ENCODE measurements around the gene LRRC7. TPM values are rescaled to one million over a fixed set of nuclear protein-coding genes. Genes with fewer than 3 reads are reported as not detected.
"Not testable (repeated sequence)": the region's sequence is repeated elsewhere in the genome, so short reads cannot be mapped to it uniquely, and the experiment has no call there.

Gene LRRC7
- total RNA-seq, 2 donors from 2014 or later, result 2.8 to 3.0 TPM

DNA sequence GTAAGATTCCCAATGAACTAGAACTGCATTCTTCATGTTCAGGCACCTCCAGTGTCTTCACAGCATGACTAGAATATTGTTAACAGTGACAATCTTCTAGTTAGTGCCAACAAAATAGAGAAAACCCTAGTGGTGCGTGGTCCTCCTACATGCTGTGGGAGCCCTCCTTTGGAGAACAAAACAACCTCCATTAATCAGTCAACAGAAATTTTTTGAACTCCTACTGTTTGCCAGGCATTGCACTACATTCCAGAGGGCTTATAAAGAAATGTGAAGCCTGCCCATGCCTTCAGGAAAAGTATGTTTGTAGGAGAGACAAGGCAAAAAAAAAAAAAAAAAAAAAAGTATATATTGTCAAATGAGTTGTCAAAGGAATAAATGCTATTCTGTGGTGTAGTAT, 385.0 kb downstream of the LRRC7 start:
- H3K27me3 ChIP-seq (replicated peaks; ENCODE audit: insufficient read depth), result no peaks in the 10 kb centered on the region
- no peak for DNase-seq (ENCODE audit: low spot score)
- intact Hi-C loops (cut with DNase I), result no loop called here

DNA sequence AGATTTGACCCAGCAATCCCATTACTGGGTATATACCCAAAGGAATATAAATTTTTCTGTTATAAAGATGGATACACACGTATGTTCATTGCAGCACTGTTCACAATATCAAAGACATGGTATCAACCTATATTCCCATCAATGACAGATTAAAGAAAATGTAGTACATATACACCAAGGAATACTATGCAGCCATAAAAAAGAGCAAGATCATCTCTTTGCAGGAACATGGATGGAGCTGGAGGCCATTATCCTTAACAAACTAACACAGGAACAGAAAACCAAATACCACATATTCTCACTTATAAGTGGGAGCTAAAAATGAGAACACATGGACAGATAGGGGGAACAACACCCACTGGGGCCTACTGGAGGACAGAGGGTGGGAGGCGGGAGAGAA, 394.7 kb downstream of the LRRC7 start:
- H3K27me3 ChIP-seq (replicated peaks; ENCODE audit: insufficient read depth); intact Hi-C loops (cut with DNase I); H3K4me1 ChIP-seq (replicated peaks); H3K27ac ChIP-seq; H3K36me3 ChIP-seq; H3K9me3 ChIP-seq; DNase-seq (ENCODE audit: low spot score); H3K4me3 ChIP-seq: not testable (repeated sequence)
- WGBS, result 92% methylated on average over 2 of the region's 2 CpGs

More for the DNA sequence above, 385.0 kb downstream of the LRRC7 start:
- TF ChIP-seq POLR2AphosphoS5 (IDR thresholded peaks at IDR 0.05), result no peak
- TF ChIP-seq, protein P1, sequence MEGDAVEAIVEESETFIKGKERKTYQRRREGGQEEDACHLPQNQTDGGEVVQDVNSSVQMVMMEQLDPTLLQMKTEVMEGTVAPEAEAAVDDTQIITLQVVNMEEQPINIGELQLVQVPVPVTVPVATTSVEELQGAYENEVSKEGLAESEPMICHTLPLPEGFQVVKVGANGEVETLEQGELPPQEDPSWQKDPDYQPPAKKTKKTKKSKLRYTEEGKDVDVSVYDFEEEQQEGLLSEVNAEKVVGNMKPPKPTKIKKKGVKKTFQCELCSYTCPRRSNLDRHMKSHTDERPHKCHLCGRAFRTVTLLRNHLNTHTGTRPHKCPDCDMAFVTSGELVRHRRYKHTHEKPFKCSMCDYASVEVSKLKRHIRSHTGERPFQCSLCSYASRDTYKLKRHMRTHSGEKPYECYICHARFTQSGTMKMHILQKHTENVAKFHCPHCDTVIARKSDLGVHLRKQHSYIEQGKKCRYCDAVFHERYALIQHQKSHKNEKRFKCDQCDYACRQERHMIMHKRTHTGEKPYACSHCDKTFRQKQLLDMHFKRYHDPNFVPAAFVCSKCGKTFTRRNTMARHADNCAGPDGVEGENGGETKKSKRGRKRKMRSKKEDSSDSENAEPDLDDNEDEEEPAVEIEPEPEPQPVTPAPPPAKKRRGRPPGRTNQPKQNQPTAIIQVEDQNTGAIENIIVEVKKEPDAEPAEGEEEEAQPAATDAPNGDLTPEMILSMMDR (IDR thresholded peaks at IDR 0.05), result no peak
- TF ChIP-seq POLR2A (IDR thresholded peaks at IDR 0.05), result no peak
- Histone ChIP-seq H3K4me1 (replicated peaks) (no peaks in the 10 kb centered on the region), H3K36me3 (no peaks in the 10 kb centered on the region), H3K4me3 (no peak overlapping the region), H3K9me3 (no peaks in the 10 kb centered on the region), H3K27ac (no peak overlapping the region)
- 37% methylated on average over 1 of the region's 1 CpG for WGBS

DNA sequence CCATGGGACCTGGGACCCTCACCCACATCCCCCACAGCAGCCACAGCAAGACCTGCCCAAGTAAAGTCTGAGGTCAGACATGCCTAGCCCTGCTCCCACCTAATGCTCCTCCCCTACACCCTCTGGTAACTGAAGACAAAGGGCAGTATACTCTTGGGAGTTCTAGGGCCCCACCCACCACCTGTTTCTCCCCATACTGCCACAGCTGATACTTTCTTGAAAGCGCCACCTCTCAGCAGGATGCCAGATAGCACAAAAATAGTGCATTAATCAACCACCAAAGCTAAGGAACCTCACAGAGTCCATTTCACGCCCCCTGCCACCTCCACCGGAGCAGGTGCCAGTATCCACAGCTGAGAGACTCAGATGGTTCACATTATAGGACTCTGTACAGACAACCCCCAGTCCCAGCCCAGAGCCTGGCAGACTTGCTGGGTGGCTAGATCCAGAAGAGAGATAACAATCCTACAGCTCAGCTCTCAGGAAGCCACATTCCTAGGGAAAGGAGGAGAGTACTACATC, 399.6 kb downstream of the LRRC7 start:
- TF ChIP-seq, protein P1 (IDR thresholded peaks at IDR 0.05), result no peak
- TF ChIP-seq POLR2AphosphoS5 (IDR thresholded peaks at IDR 0.05), result no peak
- no peak for TF ChIP-seq POLR2A (IDR thresholded peaks at IDR 0.05)
- Histone ChIP-seq H3K9me3 (no peaks in the 10 kb centered on the region), H3K4me3 (no peak overlapping the region), H3K27me3 (replicated peaks; ENCODE audit: insufficient read depth) (no peaks in the 10 kb centered on the region), H3K4me1 (replicated peaks) (no peaks in the 10 kb centered on the region), H3K36me3 (no peaks in the 10 kb centered on the region), H3K27ac (no peak overlapping the region)
- intact Hi-C loops (cut with DNase I), result no loop called here
- no peak for DNase-seq (ENCODE audit: low spot score)
- WGBS, result 91% methylated on average over 3 of the region's 3 CpGs

DNA sequence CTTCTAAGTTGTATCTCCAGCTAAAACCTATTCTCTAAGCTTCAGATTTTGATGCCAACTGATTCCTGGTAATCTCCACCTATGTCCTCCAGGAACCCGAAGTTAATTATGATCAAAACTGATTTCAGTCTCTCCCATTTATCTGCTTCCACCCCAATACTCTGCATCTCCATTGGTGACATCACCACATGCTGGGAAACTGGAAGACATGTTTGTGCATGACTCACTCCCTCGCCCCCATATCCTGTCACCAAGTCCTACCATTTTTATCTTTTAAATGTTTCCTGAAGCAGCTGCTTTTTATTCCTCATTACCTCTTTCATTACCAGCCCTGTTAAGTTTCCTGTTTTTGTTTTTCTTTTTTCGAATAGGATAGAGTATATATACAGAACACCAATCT, 409.2 kb downstream of the LRRC7 start:
- DNase-seq (ENCODE audit: low spot score), result no peak
- Histone ChIP-seq H3K4me3 (no peak overlapping the region), H3K36me3 (no peaks in the 10 kb centered on the region), H3K27me3 (replicated peaks; ENCODE audit: insufficient read depth) (no peaks in the 10 kb centered on the region), H3K4me1 (replicated peaks) (no peaks in the 10 kb centered on the region), H3K9me3 (no peaks in the 10 kb centered on the region), H3K27ac (no peak overlapping the region)
- 81% methylated on average over 3 of the region's 3 CpGs for WGBS
- TF ChIP-seq, protein P1 (IDR thresholded peaks at IDR 0.05), result no peak
- TF ChIP-seq POLR2A (IDR thresholded peaks at IDR 0.05), result no peak
- no peak for TF ChIP-seq POLR2AphosphoS5 (IDR thresholded peaks at IDR 0.05)
- intact Hi-C loops (cut with DNase I), result no loop called here

DNA sequence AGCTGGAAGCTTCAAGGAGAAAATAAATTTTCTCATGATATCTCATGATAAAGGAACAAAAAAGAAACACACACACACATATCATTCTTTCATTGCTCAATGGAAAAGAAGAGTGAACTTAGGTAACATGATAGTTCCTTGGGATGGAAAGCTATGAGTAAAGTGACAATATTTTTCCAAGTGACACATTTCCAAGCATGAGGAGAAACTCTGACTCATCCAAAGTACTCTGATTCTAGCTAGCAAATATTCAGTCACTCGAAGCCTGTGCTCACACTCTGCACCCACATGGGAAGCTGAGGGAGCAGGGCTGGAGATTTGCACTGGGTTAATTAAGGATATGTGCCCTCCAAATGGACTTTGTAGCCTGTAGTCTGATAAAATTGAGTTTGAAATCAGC, 415.3 kb downstream of the LRRC7 start:
- H3K36me3 ChIP-seq, result no peaks in the 10 kb centered on the region
- TF ChIP-seq POLR2AphosphoS5 (IDR thresholded peaks at IDR 0.05), result no peak
- no peak for TF ChIP-seq POLR2A (IDR thresholded peaks at IDR 0.05)
- TF ChIP-seq, protein P1 (IDR thresholded peaks at IDR 0.05), result no peak
- no peaks in the 10 kb centered on the region for H3K27me3 ChIP-seq (replicated peaks; ENCODE audit: insufficient read depth)
- 57% methylated on average over 1 of the region's 1 CpG for WGBS
- no peaks in the 10 kb centered on the region for H3K9me3 ChIP-seq
- DNase-seq (ENCODE audit: low spot score), result no peak
- intact Hi-C loops (cut with DNase I), result no loop called here
- no peak overlapping the region for H3K27ac ChIP-seq
- H3K4me1 ChIP-seq (replicated peaks), result no peaks in the 10 kb centered on the region
- H3K4me3 ChIP-seq, result no peak overlapping the region

Data from prostate gland (tissue), 2 donors.